GF-D8 (cell line): ENCODE measurements around the gene LHX1.

Experiments used
- DNase-seq: peaks from one replicate; lab custom pipeline; 2025; lab: John Stamatoyannopoulos, UW

LHX1 gene

GRCh38 chr17:36937001-36937958, at the start of gene LHX1:
Gene LHX1 (plus strand): TSS chr17:36937475. CDS start chr17:36938198, 723 bp downstream.
- no peak for DNase-seq

GRCh38 chr17:36888236-36888951, 48.9 kb upstream of the LHX1 start:
- no peak for DNase-seq

GRCh38 chr17:36889770-36890349, 47.4 kb upstream of the LHX1 start:
- no peak for DNase-seq

- DNase-seq = no peak
These were observed 46.7 kb upstream of the LHX1 start for GRCh38 chr17:36890398-36891168.

GRCh38 chr17:36892112-36892838, 45.0 kb upstream of the LHX1 start:
- no peak for DNase-seq

- no peak for DNase-seq
These were observed 43.1 kb upstream of the LHX1 start for GRCh38 chr17:36894177-36894576.

- no peak for DNase-seq
These were observed 42.4 kb upstream of the LHX1 start for GRCh38 chr17:36894925-36895324.

- DNase-seq = no peak
These were observed 37.8 kb upstream of the LHX1 start for GRCh38 chr17:36899250-36900159.

GRCh38 chr17:36900160-36900512, 37.1 kb upstream of the LHX1 start:
- no peak for DNase-seq

- DNase-seq = no peak
These were observed 35.8 kb upstream of the LHX1 start for GRCh38 chr17:36901506-36901905.

GRCh38 chr17:36907407-36907806, 29.9 kb upstream of the LHX1 start:
- no peak for DNase-seq

GRCh38 chr17:36910513-36910912, 26.8 kb upstream of the LHX1 start:
- no peak for DNase-seq

- DNase-seq = no peak
These were observed 26.3 kb upstream of the LHX1 start for GRCh38 chr17:36911001-36911400.

GRCh38 chr17:36913132-36913531, 24.1 kb upstream of the LHX1 start:
- DNase-seq = no peak

GRCh38 chr17:36918211-36918691, 19.0 kb upstream of the LHX1 start:
- DNase-seq = no peak

GRCh38 chr17:36919407-36919968, 17.8 kb upstream of the LHX1 start:
- no peak for DNase-seq

GRCh38 chr17:36920032-36921005, 17.0 kb upstream of the LHX1 start:
- no peak for DNase-seq

GRCh38 chr17:36921095-36921851, 16.0 kb upstream of the LHX1 start:
- no peak for DNase-seq
